K562 (cell line): Measurements from ENCODE around the gene LRRC1.

ENCODE experiments used
- MXI1 ChIP-seq: IDR thresholded peaks from 2 replicates; pipeline ENCODE4 v1.6.1; 2011; ENCODE audit warnings: low read depth, mild to moderate bottlenecking, improper control_type of control experiment, low read length
- SRF ChIP-seq, 2 experiments: fragments of 250-450, 450-650 bp in 1 of 2; sonication (Bioruptor Pico) in 1 of 2; sonication (generic) in 1 of 2; formaldehyde crosslinking; IDR thresholded peaks; 2 replicates each; pipeline versions ENCODE4 v1.5.0 to v1.5.1; 2020 to 2022; ENCODE audit warnings: mild to moderate bottlenecking in 1 of 2, missing genetic modification reagents in 1 of 2
- THAP7 ChIP-seq: fragments of 250-450 bp; sonication (Bioruptor Pico); IDR thresholded peaks from 2 replicates; pipeline ENCODE4 v1.5.0; 2021
- ZNF551 ChIP-seq: fragments of 250-450 bp; sonication (Bioruptor Pico); IDR thresholded peaks from 2 replicates; pipeline ENCODE4 v1.5.0; 2021; ENCODE audit warnings: mild to moderate bottlenecking, moderate library complexity
- TF ChIP-seq, protein P1 (sequence below), 3 experiments: IDR thresholded peaks in 2 of 3; conservative IDR thresholded peaks in 1 of 3; 2 replicates each; pipeline ENCODE4 v1.5.1; 2011 to 2012; ENCODE audit warnings: low read length in 3 of 3, mild to moderate bottlenecking in 3 of 3, control low read depth in 2 of 3, improper control_type of control experiment in 1 of 3, inconsistent platforms in 1 of 3, low read depth in 1 of 3, mixed read lengths in 1 of 3, moderate library complexity in 1 of 3; ENCODE audit not compliant: insufficient read depth in 2 of 3

GRCh38 chr6:53765270-53765669 is 29.5 kb upstream of the LRRC1 start:
- TF ChIP-seq ZNF551 (CRISPR knock-in tag): no peak
- no peak for TF ChIP-seq SRF (CRISPR knock-in tag; IDR thresholded peaks at IDR 0.05)
- no peak for TF ChIP-seq THAP7 (CRISPR knock-in tag)
- no peak for TF ChIP-seq MXI1
- TF ChIP-seq, protein P1, sequence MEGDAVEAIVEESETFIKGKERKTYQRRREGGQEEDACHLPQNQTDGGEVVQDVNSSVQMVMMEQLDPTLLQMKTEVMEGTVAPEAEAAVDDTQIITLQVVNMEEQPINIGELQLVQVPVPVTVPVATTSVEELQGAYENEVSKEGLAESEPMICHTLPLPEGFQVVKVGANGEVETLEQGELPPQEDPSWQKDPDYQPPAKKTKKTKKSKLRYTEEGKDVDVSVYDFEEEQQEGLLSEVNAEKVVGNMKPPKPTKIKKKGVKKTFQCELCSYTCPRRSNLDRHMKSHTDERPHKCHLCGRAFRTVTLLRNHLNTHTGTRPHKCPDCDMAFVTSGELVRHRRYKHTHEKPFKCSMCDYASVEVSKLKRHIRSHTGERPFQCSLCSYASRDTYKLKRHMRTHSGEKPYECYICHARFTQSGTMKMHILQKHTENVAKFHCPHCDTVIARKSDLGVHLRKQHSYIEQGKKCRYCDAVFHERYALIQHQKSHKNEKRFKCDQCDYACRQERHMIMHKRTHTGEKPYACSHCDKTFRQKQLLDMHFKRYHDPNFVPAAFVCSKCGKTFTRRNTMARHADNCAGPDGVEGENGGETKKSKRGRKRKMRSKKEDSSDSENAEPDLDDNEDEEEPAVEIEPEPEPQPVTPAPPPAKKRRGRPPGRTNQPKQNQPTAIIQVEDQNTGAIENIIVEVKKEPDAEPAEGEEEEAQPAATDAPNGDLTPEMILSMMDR (IDR thresholded peaks at IDR 0.05 in 2 of 3, conservative IDR thresholded peaks at IDR 0.05 in 1 of 3; ENCODE audit: insufficient read depth in 2 of 3, low read depth in 1 of 3, low read length in 3 of 3): no peak
